Stomach (tissue), 4 donors: ENCODE measurements around the gene ARHGAP26.

Experiments used
- CTCF ChIP-seq, 7 experiments: fragments of 450-650 bp in 4 of 7; fragments of 200-600 bp in 3 of 7; sonication (generic) in 3 of 7; IDR thresholded peaks; one replicate each; pipeline ENCODE4 v1.5.1; 2016 to 2019; ENCODE audit warnings: antibody characterized with exemption in 7 of 7, control low read depth in 2 of 7, mild to moderate bottlenecking in 1 of 7
- EP300 ChIP-seq: sonication (generic); formaldehyde crosslinking; IDR thresholded peaks from one replicate; pipeline ENCODE4 v1.6.1; 2017; ENCODE audit warnings: antibody characterized with exemption
- POLR2A ChIP-seq, 4 donors: fragments of 450-650 bp; IDR thresholded peaks; one replicate each; pipeline ENCODE4 v1.6.1; 2016; ENCODE audit warnings: antibody characterized with exemption in 4 of 4, control low read depth in 2 of 4, mild to moderate bottlenecking in 1 of 4, moderate library complexity in 1 of 4

- TF ChIP-seq POLR2A (IDR thresholded peaks at IDR 0.05) (no peak), CTCF (IDR thresholded peaks at IDR 0.05) (no peak), EP300 (no peak)
Measured at GRCh38 chr5:143215690-143216089, 445.5 kb downstream of the ARHGAP26 start.
